Measurements from ENCODE around the gene ADRB2. TPM values are rescaled to one million over a fixed set of nuclear protein-coding genes. Genes with fewer than 3 reads are reported as not detected.

The ADRB2 gene
- total RNA-seq, 1 experiment from 2014 or later: 2.8 TPM

DNA sequence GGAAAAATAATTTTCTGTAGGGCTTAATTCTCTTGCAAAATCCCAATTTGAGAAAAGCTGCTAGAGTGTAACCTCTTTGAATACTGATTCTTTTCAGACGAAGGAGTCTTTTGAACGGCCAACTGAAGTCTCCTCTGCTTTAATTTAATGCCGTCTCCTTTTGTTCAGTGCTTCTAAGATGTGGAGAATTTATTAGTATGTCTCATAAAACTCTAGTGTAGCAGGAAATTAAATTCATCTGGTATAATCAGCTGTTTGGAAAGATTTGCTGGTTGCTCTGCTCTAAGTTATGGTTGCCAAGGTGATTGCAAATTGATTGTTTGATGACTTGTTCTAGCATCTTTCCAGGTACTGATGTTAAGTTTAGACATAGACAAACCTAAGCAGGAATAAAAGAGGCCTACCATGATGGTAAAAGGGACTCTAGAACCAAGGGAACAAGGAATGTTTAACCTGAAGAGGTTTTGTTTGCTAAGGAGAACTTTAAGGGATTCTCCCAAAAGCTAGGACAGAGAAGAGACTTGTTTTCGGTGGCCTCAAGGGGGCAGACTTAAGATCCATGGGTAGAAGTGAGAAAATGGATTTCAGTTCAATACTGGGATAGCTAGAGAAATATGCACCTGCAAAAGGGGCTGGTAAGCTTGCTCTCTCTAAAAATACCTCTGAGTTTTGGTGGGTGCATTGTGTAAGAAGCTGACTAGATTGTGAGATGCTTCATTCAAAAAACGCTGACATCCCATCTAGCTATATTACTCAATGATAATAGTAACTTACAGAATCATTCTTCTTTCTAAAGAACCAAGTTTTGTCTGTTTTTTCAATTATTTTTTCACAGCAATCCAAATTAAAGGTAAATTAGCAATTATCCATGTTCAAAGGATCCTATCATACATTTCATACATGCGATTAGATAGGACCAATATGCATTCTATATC, 5.7 kb upstream of the ADRB2 start:
- H3K4me1 ChIP-seq (replicated peaks; ENCODE audit: insufficient read depth): peaks cover 7% of the 10 kb centered on the region
- no peaks in the 10 kb centered on the region for H4K20me1 ChIP-seq (ENCODE audit: insufficient read depth)
- no peaks in the 10 kb centered on the region for H3K9me2 ChIP-seq (ENCODE audit: insufficient read depth)
- no peaks in the 10 kb centered on the region for H3K79me2 ChIP-seq (ENCODE audit: low read depth)
- POLR2A ChIA-PET (ENCODE audit: unreplicated experiment): interaction anchor here (0.6 kb wide), 1 partner anchor 29 kb away, joined by 6 read pairs; no protein-coding TSS in a partner anchor
- no TSS peak for BruUV-seq (replicated peaks)
- H3K4me3 ChIP-seq: no peak overlapping the region
- no peak for DNase-seq
- H3K27ac ChIP-seq: no peak overlapping the region
- H3K36me3 ChIP-seq (ENCODE audit: low read depth): no peaks in the 10 kb centered on the region
- H3K27me3 ChIP-seq (ENCODE audit: insufficient read depth, low read depth): no peaks in the 10 kb centered on the region
- TF ChIP-seq, protein P1, sequence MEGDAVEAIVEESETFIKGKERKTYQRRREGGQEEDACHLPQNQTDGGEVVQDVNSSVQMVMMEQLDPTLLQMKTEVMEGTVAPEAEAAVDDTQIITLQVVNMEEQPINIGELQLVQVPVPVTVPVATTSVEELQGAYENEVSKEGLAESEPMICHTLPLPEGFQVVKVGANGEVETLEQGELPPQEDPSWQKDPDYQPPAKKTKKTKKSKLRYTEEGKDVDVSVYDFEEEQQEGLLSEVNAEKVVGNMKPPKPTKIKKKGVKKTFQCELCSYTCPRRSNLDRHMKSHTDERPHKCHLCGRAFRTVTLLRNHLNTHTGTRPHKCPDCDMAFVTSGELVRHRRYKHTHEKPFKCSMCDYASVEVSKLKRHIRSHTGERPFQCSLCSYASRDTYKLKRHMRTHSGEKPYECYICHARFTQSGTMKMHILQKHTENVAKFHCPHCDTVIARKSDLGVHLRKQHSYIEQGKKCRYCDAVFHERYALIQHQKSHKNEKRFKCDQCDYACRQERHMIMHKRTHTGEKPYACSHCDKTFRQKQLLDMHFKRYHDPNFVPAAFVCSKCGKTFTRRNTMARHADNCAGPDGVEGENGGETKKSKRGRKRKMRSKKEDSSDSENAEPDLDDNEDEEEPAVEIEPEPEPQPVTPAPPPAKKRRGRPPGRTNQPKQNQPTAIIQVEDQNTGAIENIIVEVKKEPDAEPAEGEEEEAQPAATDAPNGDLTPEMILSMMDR (conservative IDR thresholded peaks at IDR 0.05): peak; percentile 69
- no peak for TF ChIP-seq EZH2 (IDR thresholded peaks at IDR 0.05; ENCODE audit: low read depth)
- no peaks in the 10 kb centered on the region for H3K9me3 ChIP-seq (ENCODE audit: insufficient read depth, low read depth)
- peaks cover 7% of the 10 kb centered on the region; the same call in 1 of the 2 replicates for H3F3A ChIP-seq (ENCODE audit: insufficient read depth, low read depth)
- intact Hi-C loops (cut with micrococcal nuclease; ENCODE audit: unreplicated experiment): no loop called here
- no peak overlapping the region for H2AFZ ChIP-seq
- H3K4me2 ChIP-seq: no peak overlapping the region
- CTCF ChIA-PET: interaction anchor here (0.7 to 1.2 kb wide), 4 partner anchors 86 to 353 kb away, joined by 4 to 5 read pairs (median 4); no protein-coding TSS in a partner anchor

DNA sequence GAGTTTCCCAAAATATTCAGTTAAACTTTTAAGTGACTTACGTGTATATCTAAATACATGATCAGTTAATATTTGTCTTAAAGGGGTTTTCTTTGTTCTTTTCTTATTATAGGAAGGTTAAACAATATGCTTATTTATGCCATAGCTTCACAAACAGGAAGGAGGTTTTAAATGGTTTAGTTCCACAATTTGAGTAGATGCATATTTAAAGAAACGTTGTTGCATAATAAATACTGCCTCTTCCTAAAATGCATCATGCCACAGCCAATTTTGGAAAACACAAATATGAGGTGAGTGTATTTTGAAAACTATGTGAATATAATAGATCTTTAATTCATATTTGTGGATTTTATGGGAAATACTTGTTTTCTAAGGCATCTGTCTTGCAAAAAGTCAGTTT, 2.5 kb upstream of the ADRB2 start:
- no peak overlapping the region for H2AFZ ChIP-seq
- ChIA-PET CTCF (no interaction called here), POLR2A (ENCODE audit: unreplicated experiment) (interaction anchor here (0.6 kb wide), 1 partner anchor 87 kb away, joined by 5 read pairs; no protein-coding TSS in a partner anchor)
- peaks cover 11% of the 10 kb centered on the region; the same call in 1 of the 2 replicates for H3F3A ChIP-seq (ENCODE audit: insufficient read depth, low read depth)
- peaks cover 24% of the 10 kb centered on the region for H3K79me2 ChIP-seq (ENCODE audit: low read depth)
- DNase-seq: no peak
- H4K20me1 ChIP-seq (ENCODE audit: insufficient read depth): peaks cover 4% of the 10 kb centered on the region; the same call in 1 of the 2 replicates
- H3K4me1 ChIP-seq (replicated peaks; ENCODE audit: insufficient read depth): peaks cover 7% of the 10 kb centered on the region
- H3K27ac ChIP-seq: no peak overlapping the region
- H3K9me3 ChIP-seq (ENCODE audit: insufficient read depth, low read depth): no peaks in the 10 kb centered on the region
- H3K27me3 ChIP-seq (ENCODE audit: insufficient read depth, low read depth): no peaks in the 10 kb centered on the region
- H3K36me3 ChIP-seq (ENCODE audit: low read depth): no peaks in the 10 kb centered on the region
- no TSS peak for BruUV-seq (replicated peaks)
- TF ChIP-seq, protein P1 (conservative IDR thresholded peaks at IDR 0.05): no peak
- no peak for TF ChIP-seq EZH2 (IDR thresholded peaks at IDR 0.05; ENCODE audit: low read depth)
- no peaks in the 10 kb centered on the region for H3K9me2 ChIP-seq (ENCODE audit: insufficient read depth)
- H3K4me2 ChIP-seq: no peak overlapping the region
- H3K4me3 ChIP-seq: no peak overlapping the region
- intact Hi-C loops (cut with micrococcal nuclease; ENCODE audit: unreplicated experiment): no loop called here

DNA sequence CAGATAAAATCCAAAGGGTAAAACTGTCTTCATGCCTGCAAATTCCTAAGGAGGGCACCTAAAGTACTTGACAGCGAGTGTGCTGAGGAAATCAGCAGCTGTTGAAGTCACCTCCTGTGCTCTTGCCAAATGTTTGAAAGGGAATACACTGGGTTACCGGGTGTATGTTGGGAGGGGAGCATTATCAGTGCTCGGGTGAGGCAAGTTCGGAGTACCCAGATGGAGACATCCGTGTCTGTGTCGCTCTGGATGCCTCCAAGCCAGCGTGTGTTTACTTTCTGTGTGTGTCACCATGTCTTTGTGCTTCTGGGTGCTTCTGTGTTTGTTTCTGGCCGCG, 727 bp upstream of the ADRB2 start:
- peak in 1 of 2 experiments; percentile 56 for DNase-seq
- H3K4me1 ChIP-seq (replicated peaks; ENCODE audit: insufficient read depth): peaks cover 19% of the 10 kb centered on the region
- intact Hi-C loops (cut with micrococcal nuclease; ENCODE audit: unreplicated experiment): loop anchor here (1.0 to 5.0 kb wide), 10 partner anchors 17 to 447 kb away; partner anchors contain the start of gene AFAP1L1
- H2AFZ ChIP-seq: peak overlapping the region; percentile 88
- H3K4me3 ChIP-seq: peak overlapping the region; percentile 63
- no peaks in the 10 kb centered on the region for H3K9me2 ChIP-seq (ENCODE audit: insufficient read depth)
- CTCF ChIA-PET: interaction anchor here (0.6 to 2.0 kb wide), 5 partner anchors 33 to 1002 kb away, joined by 3 to 12 read pairs (median 5); no protein-coding TSS in a partner anchor
- no peaks in the 10 kb centered on the region for H3K9me3 ChIP-seq (ENCODE audit: insufficient read depth, low read depth)
- H3K27ac ChIP-seq: peak overlapping the region; percentile 68
- TSS peak; percentile 88 for BruUV-seq (replicated peaks)
- H3K4me2 ChIP-seq: peak overlapping the region; percentile 91
- H3K79me2 ChIP-seq (ENCODE audit: low read depth): peaks cover 42% of the 10 kb centered on the region
- H4K20me1 ChIP-seq (ENCODE audit: insufficient read depth): peaks cover 21% of the 10 kb centered on the region
- POLR2A ChIA-PET (ENCODE audit: unreplicated experiment): interaction anchor here (0.6 to 1.2 kb wide), 8 partner anchors 15 to 649 kb away, joined by 3 to 12 read pairs (median 5); no protein-coding TSS in a partner anchor
- H3K27me3 ChIP-seq (ENCODE audit: insufficient read depth, low read depth): no peaks in the 10 kb centered on the region
- TF ChIP-seq EZH2 (IDR thresholded peaks at IDR 0.05; ENCODE audit: low read depth): no peak
- TF ChIP-seq, protein P1 (conservative IDR thresholded peaks at IDR 0.05): no peak
- H3K36me3 ChIP-seq (ENCODE audit: low read depth): no peaks in the 10 kb centered on the region
- peaks cover 11% of the 10 kb centered on the region; the same call in 1 of the 2 replicates for H3F3A ChIP-seq (ENCODE audit: insufficient read depth, low read depth)
